GM18507 (cell line): ENCODE measurements around the gene PITX3.
"Not testable (repeated sequence)": the region's sequence is repeated elsewhere in the genome, so short reads cannot be mapped to it uniquely, and the experiment has no call there.

Experiments used
- DNase-seq: peaks from one replicate; pipeline ENCODE4 v3.0.0; 2011; ENCODE audit warnings: low read depth; ENCODE audit not compliant: insufficient read length; ENCODE audit errors: extremely low spot score
- FAIRE-seq: peaks from 2 replicates; lab custom pipeline; 2011; peaks lifted over from hg19 to GRCh38; lab: Jason Lieb, UNC

PITX3 gene

DNA sequence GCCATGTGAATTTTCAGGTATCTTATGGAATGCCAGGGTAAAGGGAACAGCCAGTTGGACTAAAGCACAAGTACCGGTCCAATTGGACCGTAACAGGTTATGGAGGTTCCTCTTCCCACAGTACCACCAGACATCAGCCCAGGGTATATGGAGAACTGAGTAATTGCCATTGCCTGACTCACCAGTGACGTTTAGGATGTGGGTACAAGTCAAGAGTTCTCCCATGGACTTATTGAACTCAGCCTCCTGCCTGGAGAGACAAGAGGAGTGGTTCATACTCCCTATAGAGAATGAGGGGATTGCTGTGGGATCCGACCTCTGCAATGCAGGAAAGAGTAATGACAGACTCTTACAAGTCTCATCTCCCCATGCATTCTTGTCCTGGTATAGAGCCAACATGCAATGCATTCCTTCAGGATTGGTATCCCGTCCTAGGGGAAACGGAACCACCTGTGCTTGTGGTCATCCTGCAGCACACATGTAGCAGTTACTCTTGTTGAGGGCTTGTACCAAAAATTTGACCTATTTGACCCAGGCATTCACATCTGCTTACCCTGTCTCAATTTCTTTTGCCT, 45.9 kb downstream of the PITX3 start:
- FAIRE-seq: no peak
- DNase-seq: no peak

DNA sequence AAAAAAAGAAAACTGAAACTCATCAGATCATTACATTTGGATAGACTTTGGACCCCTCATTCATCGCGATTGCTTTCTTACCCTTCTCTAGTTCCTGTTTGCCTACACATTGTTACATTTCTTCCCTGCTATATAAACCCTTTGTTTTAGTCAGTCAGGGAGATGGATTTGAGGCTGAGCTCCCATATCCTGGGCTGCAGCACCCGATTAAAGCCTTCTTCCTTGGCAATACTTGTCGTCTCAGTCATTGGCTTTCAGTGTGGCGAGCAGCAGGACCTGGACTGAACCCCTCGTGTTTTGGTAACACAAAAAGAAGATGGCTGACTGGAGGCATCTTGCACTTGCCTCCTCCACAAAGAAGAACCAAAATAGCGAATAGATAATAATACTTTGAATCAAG, 49.4 kb downstream of the PITX3 start:
- no peak for FAIRE-seq
- no peak for DNase-seq

- not testable (repeated sequence) for DNase-seq
- peak; percentile 83 for FAIRE-seq
Observed at GRCh38 chr10:102188941-102189898, 52.1 kb downstream of the PITX3 start.

DNA sequence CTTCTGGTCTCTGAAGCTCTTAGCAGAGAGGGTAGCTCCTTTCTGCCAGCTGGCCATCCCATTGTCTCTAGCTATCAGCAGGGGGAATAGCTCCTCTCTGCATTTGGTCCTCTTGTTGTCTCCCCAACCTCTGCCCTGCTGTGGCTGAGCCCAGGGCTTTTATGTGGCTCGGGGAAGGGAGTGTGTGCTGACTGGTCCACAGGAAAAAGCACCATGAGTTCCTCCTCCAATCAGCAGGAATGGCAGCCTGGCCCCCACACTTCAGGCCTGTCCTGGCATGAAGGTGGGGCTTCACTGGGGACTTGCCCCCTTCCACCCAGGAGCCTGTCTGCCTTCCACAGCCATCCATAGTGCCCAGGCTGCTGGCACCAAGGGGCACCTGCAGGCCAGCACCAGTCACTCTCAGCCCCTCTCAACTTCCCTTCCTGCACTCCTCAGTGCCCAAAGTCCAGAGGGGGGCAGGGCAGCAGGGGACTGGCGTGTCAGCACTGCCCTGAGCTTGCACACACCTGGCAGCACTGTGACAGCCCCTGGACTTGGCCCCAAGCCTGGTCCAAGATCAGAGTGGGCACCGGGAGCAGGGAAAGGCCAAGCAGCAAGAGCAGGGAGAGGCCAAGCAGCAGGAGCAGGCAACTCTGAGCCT, 52.9 kb downstream of the PITX3 start:
- no peak for FAIRE-seq

GRCh38 chr10:102185811-102186527, 55.3 kb downstream of the PITX3 start:
- no peak for DNase-seq

More for the DNA sequence above, 52.9 kb downstream of the PITX3 start:
- no peak for DNase-seq

GRCh38 chr10:102185272-102185671, 56.0 kb downstream of the PITX3 start:
- no peak for FAIRE-seq
- no peak for DNase-seq

More at GRCh38 chr10:102185811-102186527, 55.3 kb downstream of the PITX3 start:
- no peak for FAIRE-seq

- FAIRE-seq: no peak
Observed at GRCh38 chr10:102184606-102185005, 56.7 kb downstream of the PITX3 start.

More at GRCh38 chr10:102184606-102185005, 56.7 kb downstream of the PITX3 start:
- DNase-seq: no peak
